ENCODE results near the gene NRL.

Gene NRL

DNA sequence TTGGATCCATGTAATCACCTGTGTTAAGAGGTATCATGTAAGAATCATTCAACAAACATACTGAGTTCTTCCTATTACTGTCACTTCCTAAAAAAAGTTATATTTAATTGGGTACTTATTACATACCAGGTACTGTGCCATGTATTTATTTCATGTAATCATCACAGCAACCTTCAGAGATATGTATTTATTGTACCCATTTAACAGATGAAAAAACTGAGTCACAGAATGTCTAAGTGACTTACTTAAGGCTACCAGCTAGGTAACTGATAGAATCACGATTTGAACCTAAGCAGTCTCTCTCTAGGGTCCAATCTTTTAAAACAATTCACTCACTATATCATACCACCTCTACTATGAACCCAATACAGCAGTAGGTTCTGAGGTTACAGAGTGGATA lies 29.7 kb upstream of the NRL start:
- no peak for DNase-seq (ENCODE audit: low spot score)
- TF ChIP-seq, protein P1, sequence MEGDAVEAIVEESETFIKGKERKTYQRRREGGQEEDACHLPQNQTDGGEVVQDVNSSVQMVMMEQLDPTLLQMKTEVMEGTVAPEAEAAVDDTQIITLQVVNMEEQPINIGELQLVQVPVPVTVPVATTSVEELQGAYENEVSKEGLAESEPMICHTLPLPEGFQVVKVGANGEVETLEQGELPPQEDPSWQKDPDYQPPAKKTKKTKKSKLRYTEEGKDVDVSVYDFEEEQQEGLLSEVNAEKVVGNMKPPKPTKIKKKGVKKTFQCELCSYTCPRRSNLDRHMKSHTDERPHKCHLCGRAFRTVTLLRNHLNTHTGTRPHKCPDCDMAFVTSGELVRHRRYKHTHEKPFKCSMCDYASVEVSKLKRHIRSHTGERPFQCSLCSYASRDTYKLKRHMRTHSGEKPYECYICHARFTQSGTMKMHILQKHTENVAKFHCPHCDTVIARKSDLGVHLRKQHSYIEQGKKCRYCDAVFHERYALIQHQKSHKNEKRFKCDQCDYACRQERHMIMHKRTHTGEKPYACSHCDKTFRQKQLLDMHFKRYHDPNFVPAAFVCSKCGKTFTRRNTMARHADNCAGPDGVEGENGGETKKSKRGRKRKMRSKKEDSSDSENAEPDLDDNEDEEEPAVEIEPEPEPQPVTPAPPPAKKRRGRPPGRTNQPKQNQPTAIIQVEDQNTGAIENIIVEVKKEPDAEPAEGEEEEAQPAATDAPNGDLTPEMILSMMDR (IDR thresholded peaks at IDR 0.05; ENCODE audit: borderline replicate concordance, control extremely low read depth, extremely low read depth, insufficient read depth, missing control alignments), result no peak
- in situ Hi-C loops (cut with MboI; ENCODE audit: low sequenced_read_pairs, unreplicated experiment), result no loop called here

DNA sequence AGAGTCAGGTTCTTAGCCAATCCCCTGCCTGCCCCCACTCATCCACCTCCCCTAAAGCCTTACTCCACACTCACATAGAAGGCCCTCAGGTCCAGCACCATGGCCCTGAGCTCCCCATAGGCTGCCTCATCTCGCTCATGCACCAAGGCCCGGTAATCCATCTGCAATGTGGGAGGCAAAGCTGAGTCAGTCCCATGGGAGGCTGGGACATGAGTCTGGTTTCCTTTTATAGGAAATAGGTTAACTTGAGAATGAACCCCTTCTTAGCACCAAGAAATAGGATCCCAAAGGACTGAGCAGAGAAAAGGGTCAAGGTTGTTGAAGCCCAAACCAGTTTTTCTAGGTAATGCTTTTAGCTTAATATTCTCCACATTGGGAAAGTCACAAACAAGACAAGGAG lies 28.8 kb upstream of the NRL start:
- DNase-seq (ENCODE audit: low spot score), result no peak
- TF ChIP-seq, protein P1 (IDR thresholded peaks at IDR 0.05; ENCODE audit: borderline replicate concordance, control extremely low read depth, extremely low read depth, insufficient read depth, missing control alignments), result no peak
- in situ Hi-C loops (cut with MboI; ENCODE audit: low sequenced_read_pairs, unreplicated experiment), result no loop called here

DNA sequence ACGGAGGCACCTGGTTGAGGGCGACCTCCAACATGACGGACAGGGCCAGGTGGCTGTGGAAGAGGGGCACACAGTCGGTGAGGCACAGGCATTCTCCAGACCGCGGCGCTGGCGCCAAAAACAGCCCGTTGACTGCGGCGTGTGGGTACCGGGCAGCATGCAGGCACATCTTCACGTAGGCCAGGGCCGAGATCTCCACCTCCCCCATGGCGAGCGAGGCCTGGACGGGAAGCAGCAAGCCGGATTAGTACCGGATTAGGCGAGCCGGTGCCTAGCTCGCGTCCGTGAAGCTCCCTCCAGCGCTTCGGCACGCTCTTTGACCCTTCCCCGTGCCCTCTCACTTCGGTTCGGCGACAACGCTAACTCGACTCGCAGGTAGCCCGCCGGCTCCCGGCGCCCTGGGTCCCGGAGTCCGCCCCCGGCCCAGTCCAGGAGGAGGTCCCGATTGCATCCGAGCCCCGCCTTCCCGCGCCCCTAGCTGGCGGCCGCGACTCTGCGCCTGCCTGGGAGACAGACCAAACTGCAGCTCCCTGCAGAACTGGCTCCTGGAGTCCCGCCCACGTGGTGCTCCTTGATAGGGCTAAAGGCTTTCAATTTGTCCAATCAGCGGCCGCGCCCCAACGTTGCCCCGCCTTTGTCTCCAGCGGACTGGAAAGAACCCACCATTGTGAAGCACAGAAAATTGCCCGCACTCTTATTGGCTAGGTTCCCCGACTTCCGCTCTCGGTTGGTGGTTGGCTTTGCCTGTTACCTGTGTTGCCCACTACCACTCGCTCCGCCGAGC lies 26.5 kb upstream of the NRL start, which contains the start of gene EMC9:
TSS of gene EMC9 (minus strand) at position 495 of the 784 bp plus-strand sequence. CDS start at position 208, 287 bp downstream.
- in situ Hi-C loops (cut with MboI; ENCODE audit: low sequenced_read_pairs, unreplicated experiment), result no loop called here
- TF ChIP-seq, protein P1 (IDR thresholded peaks at IDR 0.05; ENCODE audit: borderline replicate concordance, control extremely low read depth, extremely low read depth, insufficient read depth, missing control alignments), result peak; percentile 23
- DNase-seq (ENCODE audit: low spot score), result peak; percentile 97

DNA sequence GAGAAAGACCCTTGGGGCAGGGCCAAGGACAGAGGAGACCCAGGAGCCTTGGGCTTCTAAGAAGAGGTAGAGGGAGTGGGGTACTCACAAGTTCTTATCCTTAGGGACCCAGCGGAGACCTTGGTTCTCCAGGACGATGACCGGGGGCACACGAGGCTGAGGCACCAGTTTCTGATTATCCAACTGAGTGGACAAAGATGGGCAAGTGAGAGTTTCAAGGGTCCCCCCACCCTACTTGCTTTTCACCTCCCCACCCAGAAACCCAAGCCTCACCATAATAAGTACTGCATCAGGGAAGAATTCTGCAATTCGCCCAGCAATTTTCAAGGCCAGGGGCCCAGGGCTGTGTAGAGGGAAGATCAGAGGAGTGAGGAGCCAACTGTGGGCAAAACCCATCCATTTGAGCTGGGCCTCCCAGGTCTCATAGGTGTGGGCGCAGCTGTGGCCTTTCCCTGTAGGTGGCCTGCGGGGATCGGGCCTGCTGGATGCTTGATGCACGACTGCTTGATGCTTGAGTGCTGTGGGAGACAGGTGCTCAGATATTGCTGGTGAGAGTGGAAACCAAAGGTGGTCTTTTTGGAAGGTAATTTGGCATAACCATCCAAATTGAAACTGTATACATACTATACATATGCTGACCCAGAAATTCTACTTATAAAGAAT lies 24.7 kb upstream of the NRL start:
- in situ Hi-C loops (cut with MboI; ENCODE audit: low sequenced_read_pairs, unreplicated experiment), result no loop called here
- TF ChIP-seq, protein P1 (IDR thresholded peaks at IDR 0.05; ENCODE audit: borderline replicate concordance, control extremely low read depth, extremely low read depth, insufficient read depth, missing control alignments), result peak; percentile 9
- no peak for DNase-seq (ENCODE audit: low spot score)

DNA sequence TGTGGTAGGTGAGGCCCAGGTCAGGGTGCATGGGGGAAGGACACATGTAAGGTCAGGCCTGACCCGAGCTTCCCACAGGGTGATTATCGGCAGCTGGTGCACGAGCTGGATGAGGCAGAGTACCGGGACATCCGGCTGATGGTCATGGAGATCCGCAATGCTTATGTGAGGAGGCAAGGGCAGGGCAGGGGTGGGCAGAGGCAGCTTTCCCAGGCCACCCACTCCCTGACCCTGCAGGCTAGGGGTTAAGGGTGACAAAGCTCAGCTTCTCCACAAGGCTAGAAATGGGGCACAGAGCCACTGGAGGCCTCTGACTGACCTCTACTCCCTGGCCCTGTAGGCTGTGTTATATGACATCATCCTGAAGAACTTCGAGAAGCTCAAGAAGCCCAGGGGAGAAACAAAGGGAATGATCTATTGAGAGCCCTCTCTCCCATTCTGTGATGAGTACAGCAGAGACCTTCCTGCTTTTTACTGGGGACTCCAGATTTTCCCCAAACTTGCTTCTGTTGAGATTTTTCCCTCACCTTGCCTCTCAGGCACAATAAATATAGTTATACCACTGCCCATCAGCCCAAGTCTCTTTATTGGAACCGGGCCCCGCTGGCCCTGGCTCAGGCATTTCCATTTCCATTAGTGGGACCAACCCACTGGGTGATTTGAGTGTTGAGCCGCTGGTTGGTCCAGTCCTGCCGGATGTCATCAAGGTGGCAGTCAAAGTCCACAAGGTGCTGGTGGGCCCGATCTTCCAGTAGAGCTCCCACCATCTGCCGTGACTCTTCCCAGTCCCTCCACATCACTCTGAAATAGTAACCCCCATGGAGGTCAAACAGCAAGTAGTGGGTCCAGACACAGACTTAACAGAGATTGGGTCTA lies 23.9 kb upstream of the NRL start:
- no peak for DNase-seq (ENCODE audit: low spot score)
- in situ Hi-C loops (cut with MboI; ENCODE audit: low sequenced_read_pairs, unreplicated experiment), result no loop called here
- TF ChIP-seq, protein P1 (IDR thresholded peaks at IDR 0.05; ENCODE audit: borderline replicate concordance, control extremely low read depth, extremely low read depth, insufficient read depth, missing control alignments), result no peak

All from GM13976 (cell line).